Suprapubic skin (tissue), 3 donors: Measurements from ENCODE around the gene CRHBP.

Source experiments
- POLR2AphosphoS5 ChIP-seq, 3 donors: sonication (generic); formaldehyde crosslinking; IDR thresholded peaks; one replicate each; pipeline ENCODE4 v1.6.1; 2017; ENCODE audit warnings: antibody characterized with exemption in 3 of 3
- TF ChIP-seq, protein P1 (sequence below), 2 donors: fragments of 200-600 bp in 1 of 2; fragments of 450-650 bp in 1 of 2; sonication (generic) in 1 of 2; IDR thresholded peaks; one replicate each; pipeline ENCODE4 v1.5.1; 2016 to 2019; ENCODE audit warnings: antibody characterized with exemption in 2 of 2, mild to moderate bottlenecking in 1 of 2, moderate library complexity in 1 of 2

DNA sequence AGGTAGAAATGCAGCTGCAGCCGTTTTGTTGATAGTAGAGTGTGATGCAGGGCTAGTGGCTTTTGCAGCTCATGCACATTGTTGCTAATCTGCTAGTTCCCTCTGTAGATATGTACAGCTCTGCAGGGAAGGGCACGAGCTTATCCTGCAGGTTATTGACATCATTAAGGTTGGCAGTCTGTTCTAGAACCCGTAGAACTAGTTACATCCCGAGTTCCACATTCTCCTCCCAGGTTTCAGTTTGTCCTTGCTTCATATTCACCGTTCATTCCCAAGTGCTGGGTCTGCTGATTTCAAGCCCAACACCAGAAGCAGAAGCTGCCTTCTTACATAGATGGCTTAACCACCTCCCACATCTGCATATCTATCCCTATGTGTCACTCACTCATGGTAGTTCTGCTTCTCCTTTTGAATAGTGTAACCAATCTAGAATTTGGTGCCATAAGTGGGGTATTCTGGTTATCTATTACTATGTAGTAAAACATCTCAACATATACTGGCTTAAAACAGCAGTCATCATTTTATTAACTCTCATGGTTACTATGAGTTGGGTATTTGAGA lies 38.1 kb downstream of the CRHBP start:
- no peak for TF ChIP-seq POLR2AphosphoS5 (IDR thresholded peaks at IDR 0.05)
- TF ChIP-seq, protein P1, sequence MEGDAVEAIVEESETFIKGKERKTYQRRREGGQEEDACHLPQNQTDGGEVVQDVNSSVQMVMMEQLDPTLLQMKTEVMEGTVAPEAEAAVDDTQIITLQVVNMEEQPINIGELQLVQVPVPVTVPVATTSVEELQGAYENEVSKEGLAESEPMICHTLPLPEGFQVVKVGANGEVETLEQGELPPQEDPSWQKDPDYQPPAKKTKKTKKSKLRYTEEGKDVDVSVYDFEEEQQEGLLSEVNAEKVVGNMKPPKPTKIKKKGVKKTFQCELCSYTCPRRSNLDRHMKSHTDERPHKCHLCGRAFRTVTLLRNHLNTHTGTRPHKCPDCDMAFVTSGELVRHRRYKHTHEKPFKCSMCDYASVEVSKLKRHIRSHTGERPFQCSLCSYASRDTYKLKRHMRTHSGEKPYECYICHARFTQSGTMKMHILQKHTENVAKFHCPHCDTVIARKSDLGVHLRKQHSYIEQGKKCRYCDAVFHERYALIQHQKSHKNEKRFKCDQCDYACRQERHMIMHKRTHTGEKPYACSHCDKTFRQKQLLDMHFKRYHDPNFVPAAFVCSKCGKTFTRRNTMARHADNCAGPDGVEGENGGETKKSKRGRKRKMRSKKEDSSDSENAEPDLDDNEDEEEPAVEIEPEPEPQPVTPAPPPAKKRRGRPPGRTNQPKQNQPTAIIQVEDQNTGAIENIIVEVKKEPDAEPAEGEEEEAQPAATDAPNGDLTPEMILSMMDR (IDR thresholded peaks at IDR 0.05) = no peak
